Measurements from ENCODE around the gene DCANP1.

The DCANP1 gene

DNA sequence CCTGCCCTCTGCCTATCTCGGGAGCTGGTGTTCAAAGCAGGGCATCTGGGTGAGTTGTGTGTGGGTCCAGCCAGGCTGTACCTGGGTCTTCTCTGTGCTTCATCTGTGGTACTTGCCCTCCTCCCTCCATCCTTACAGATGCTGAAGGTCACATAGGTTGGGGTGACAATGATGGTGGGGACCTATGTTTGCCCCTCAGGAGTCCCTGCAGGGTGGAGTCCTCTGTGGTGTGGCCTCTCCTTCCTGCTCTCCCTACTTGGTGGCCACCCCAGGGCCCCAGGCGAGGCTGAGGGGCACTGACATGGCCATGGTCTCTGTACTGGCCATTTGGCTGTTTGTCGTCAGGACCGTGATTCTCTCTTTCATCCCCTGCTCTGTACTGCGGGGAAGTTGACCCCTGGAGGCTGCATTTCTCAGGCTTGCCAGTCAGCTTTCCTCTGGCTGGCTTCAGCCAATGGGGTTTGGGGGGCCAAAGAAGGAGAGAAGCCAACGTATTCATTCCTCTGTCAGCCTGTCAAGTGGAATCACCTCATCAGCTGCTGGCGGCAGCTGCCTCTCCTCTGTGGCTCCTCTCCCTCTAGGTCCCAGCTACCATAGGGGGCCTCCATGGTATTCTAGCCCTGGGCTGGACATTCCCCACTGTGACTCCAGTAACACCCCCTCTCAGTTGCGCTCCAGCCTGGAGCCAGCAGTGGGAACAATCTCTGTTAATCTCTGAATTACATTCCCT lies 4.6 kb downstream of the DCANP1 start:
- FAIRE-seq (no peak), DNase-seq (ENCODE audit: low spot score) (no peak)

GRCh38 chr5:135441919-135442318 lies 5.2 kb downstream of the DCANP1 start:
- no peak for DNase-seq (ENCODE audit: low spot score)
- FAIRE-seq: no peak

DNA sequence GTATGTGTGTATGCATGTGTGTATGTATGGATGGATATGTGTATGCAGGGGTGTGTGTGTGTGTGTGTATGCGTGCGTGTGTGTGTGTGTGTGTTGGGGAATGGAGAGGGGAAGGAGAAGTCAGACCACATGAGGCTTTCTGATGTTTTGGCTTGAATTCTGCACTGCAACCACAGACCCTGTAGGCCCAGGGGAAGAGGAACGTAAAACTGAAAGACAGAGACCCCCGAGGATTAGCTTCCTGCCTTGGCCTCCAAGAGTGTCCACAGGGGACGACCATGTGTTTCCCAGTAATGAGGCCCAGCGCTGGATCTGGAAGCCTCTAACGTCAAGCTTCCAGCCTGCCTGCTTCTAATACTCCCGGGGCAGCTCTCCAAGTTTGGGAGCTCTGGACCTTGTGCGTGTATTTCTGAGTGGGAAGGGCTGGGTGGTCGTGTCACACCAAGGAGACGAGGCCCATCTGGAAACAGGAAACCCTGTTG lies 5.8 kb downstream of the DCANP1 start:
- FAIRE-seq (no peak), DNase-seq (ENCODE audit: low spot score) (no peak)

- DNase-seq (ENCODE audit: low spot score) (no peak), FAIRE-seq (no peak)
Measured at GRCh38 chr5:135440916-135441315, 6.2 kb downstream of the DCANP1 start.

DNA sequence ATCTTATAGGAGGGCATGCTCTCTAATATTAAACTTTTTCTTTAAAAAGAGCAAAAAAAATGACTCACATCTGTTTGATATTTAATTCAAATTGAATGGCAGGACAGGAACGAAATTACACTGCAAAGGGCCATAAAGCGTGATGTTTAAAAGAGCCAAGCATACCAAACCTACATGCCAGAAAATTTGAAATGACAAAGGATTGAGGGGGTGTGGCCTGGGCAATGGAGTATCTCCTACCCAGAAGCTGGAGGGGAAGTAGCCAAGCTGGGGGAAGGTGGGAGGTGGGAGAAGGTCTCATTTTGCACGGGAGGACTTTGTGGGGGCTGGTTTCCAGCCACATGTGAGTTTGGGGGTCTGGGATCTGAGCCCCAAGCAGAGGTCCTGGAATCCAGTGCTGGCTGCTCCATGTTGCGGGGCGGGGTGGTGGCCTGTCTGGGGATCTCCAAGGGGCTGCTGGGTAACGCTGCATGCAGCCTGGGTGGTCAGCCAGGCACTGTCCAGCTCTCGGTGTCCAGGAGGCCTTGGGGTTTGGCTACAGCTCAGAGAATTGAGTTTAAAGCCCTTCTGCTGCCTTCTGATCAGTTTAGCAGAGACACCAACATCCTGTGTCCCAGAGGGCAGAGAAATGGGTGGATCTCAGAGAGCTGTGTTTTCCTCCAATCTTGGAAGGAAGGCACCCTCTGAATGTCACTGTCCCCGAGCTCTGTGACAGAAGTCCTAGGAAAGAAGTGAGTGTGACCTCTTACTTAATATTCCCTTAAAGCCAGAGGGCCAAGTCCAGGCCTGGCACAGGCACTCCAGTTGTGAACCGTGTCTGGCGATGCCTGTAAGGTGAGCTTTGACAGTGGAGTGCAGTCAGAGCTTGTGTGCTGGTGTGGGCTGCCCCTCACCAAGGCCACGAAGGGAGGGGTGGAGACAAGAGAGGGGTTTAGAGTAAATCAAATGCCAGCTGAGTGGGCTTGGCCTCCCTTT lies 7.6 kb downstream of the DCANP1 start:
- no peak for FAIRE-seq
- no peak for DNase-seq (ENCODE audit: low spot score)

- FAIRE-seq (no peak), DNase-seq (ENCODE audit: low spot score) (no peak)
Measured at GRCh38 chr5:135438636-135439221, 8.4 kb downstream of the DCANP1 start.

DNA sequence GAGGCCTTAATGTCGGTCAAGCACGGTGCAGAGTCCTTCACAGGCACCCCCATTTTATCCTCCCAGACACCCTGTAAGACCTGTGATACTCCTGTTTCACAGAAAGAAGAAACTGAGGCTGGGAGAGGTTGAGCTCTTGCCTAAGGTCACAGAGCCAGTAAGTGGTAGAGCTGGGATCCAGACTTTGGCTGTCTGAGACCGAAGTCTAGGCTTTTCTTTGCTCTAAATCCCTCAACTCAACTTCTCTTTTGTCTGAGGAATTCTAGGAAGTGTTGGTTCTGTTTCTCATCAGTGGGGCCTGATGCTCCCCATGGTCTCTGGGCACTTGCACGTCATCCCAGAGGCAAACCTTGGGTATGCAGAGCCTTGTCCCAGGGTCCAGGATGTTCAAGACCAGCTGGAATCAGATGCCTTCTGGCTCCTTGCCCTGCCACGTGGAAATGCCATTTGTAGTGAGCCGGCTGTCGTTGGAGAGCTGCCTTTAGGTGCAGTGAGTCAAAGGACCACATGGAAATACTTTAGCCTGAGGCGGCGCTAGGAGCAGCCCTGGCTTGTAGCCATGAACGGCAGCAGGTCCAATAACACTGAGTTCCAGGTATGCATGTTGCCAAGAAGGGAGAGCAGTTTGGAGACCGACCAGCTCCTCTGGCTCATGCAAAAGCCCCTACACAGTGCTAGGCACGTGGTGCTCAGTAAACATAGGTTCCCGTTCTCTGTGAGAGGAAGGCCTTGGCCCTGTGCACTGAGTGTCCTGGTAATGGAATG lies 9.2 kb downstream of the DCANP1 start:
- peak; percentile 65 for DNase-seq (ENCODE audit: low spot score)
- FAIRE-seq: peak; percentile 38

DNA sequence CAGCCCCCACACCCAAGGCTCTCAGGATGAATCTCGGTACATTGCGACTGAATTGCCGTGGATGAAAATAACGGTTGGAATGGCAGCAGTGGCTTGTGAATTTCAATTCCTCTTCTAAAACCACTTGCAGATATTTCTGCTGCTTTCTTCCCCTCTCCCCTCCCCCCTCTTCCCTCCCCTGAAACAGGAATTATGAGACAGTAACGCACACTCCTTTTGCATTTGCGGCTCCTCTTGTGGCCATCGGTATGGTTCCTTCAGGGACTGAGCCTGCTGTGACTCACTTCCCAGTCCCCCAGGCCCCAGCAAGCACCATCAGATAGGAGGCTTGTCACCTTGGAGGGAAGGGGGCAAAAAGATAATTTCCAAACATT lies 9.7 kb downstream of the DCANP1 start:
- DNase-seq (ENCODE audit: low spot score): peak; percentile 24
- FAIRE-seq: no peak

DNA sequence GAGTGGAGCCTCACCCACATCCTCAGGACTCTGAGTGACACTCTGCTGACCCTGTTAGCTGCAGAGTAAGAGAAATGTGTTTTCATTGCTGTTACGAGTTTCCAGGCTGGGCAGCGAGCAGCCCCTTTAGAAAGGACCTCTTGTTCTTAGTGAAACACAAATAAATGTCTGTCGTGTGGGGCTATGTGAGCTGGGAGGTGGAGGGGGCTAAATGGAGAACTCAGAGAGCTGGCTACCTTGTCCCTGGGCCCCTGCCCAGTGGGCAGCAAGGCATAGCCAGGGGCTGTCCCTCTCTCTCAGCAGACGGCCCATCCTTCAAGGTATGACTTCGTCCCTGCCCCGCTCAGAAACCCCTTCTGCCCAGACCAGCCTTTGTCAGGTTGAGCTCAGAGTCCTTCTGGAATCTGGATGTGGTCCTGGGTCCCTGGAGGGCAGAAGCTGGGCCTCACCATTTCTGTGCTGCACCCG lies 10.2 kb downstream of the DCANP1 start:
- DNase-seq (ENCODE audit: low spot score) (no peak), FAIRE-seq (no peak)

- FAIRE-seq (no peak), DNase-seq (ENCODE audit: low spot score) (no peak)
Measured at GRCh38 chr5:135435467-135436330, 11.4 kb downstream of the DCANP1 start.

DNA sequence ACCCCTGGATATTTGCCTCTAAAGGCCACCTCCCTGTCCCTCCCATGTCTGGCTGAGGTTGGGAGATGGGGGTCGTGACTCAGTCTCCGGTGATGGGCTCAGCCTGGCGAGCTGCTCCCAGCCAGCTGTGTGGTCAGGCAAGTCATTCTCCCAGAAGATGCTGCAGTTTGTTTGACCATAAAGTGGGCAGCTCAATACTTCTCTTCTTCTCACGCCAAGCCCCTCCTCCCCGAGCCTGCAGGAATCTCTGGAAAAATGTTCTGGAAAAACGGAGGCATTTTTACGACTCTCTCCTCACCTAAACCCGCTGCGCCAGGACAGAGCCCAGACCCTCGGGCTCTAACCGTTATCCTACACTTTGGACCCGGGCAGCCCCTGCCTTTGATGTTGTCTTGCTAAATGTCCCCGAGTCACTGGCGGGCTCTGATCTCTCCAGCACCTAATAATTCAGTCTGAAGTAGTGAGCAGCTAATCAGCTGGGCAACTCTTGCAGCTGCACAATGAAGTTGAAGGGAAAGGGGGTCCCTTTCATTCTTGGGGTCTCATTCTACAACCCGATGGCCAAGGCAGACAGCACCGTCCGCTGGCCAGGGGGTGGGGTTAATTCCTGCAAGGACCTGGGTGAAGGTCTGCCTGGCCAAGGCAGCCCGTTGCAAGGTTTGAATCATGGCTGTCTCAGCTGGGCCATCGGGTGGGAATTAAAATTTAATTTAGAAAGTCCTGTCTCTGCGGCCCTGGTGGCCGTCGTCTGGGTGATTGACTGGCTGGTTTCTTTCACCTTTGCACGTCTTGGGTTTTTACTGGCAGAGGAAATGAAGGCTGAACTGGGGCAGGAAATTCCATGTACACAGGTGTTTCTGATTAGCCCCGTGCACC lies 12.3 kb downstream of the DCANP1 start:
- no peak for FAIRE-seq
- no peak for DNase-seq (ENCODE audit: low spot score)

GRCh38 chr5:135433681-135434426 lies 13.3 kb downstream of the DCANP1 start:
- DNase-seq (ENCODE audit: low spot score): no peak
- FAIRE-seq: no peak

DNA sequence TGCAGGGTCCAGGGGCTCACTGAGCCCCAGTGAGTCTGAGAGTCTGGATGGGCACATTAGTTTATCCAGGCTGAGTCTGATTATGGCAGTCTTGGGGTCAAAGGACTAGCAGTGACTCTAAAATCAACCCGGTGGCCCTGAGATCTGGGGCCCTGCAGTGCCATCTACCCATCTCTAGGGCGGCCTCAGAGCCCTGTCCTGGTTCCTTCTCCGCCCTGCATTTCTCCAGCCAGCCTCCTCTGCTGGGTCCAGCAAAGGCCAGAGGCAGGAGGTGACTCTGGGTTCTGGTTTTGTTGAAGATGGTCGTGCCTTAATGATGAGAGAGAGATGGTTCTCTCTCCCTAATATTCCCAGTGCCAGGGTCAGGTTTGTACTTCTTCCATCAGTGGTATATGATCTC lies 15.0 kb downstream of the DCANP1 start:
- DNase-seq (ENCODE audit: low spot score) (no peak), FAIRE-seq (no peak)

DNA sequence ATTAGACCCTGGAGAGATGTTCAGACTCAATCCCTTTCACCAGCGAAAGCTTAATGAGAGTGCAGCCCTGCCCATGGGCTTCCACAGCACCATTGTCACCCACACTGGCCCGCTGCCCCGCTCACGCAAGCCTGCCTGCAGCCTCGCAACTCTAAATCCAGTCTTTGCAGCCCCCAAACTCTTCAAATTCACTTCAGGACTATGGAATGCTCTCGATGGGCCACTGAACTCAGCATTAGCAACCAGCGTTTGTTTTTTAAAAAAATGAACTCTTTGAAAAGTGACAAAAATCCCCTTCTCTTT lies 17.1 kb downstream of the DCANP1 start:
- FAIRE-seq: no peak
- no peak for DNase-seq (ENCODE audit: low spot score)

GRCh38 chr5:135429301-135430134 lies 17.6 kb downstream of the DCANP1 start:
- no peak for DNase-seq (ENCODE audit: low spot score)
- no peak for FAIRE-seq

GRCh38 chr5:135428586-135428985 lies 18.6 kb downstream of the DCANP1 start:
- FAIRE-seq: no peak
- DNase-seq (ENCODE audit: low spot score): no peak

DNA sequence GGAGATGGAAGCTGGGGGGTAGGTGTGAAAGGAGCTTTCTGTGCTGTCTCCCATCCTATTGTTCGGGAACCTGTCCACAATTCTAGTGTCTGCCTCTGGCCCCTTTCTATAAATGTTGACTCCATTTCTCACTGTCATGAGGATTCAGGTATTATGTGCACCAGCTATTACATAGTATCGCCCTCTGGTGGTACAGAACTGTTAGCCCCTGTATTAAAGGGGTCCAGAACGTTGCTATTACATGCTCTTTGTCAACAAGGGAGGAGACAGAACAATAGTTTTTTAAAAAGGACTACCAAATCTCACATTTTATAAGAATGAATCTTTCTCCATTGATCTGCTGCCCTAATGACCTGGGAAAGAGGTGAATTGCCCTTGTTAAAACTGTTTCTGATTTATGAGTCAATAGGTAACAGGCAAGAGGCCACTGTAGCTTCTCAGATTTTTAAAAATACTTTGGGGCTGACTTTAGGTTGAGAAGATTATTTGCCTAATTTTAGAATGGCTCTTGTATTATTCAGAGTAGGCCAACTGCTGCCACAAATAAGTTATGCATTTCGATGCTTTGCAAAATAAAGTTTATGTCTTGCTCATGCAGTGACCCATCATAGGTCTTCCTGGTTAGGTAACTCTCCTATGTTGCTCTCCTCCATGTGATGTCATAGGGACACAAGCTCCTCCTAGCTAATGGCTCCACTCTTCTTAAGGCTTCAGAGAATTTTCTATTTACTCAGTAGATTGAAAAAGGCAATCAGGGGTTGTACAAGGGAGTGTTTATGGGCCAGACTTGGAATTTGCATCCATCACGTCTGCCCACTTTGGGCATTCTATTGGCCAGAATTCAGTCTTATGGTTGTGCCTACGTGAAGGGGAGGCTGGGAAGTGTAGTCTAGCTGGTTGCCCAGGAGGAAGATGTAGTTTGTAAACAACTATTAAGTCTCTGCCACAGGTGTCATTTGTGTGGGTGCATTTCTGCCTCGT lies 20.8 kb downstream of the DCANP1 start:
- no peak for FAIRE-seq
- DNase-seq (ENCODE audit: low spot score): peak; percentile 26
